ENCODE measurements around the gene GATB. TPM values are rescaled to one million over a fixed set of nuclear protein-coding genes. Genes with fewer than 3 reads are reported as not detected.
A peak's percentile ranks its signal among the peaks of the same experiment; 100 is the strongest.

GATB gene
- total and polyA plus RNA-seq, 2 of the 4 experiments (the other 2 are of a cell fraction) = 18.7 to 20.3 TPM

- no peak overlapping the region for H3K4me3 ChIP-seq (ENCODE audit: insufficient read depth, low read depth, low read length)
- no peak overlapping the region for H3K14ac ChIP-seq (replicated peaks; ENCODE audit: low read depth, low read length)
- no peak overlapping the region for H4K5ac ChIP-seq (ENCODE audit: low read depth, low read length)
- no peak for TF ChIP-seq MAFK (IDR thresholded peaks at IDR 0.05; ENCODE audit: low read depth, low read length)
- no peak for TF ChIP-seq CTCF (conservative IDR thresholded peaks at IDR 0.05; ENCODE audit: low read depth, low read length)
- TF ChIP-seq POLR2A (IDR thresholded peaks at IDR 0.05; ENCODE audit: low read depth, low read length) = no peak
- TF ChIP-seq MXI1 (IDR thresholded peaks at IDR 0.05; ENCODE audit: borderline replicate concordance, low read depth, low read length) = no peak
- TF ChIP-seq CEBPB (IDR thresholded peaks at IDR 0.05; ENCODE audit: low read depth, low read length) = no peak
- TF ChIP-seq RCOR1 (IDR thresholded peaks at IDR 0.05; ENCODE audit: insufficient replicate concordance, low read length) = no peak
- no peak for TF ChIP-seq SMC3 (IDR thresholded peaks at IDR 0.05; ENCODE audit: low read depth, low read length)
- TF ChIP-seq USF2 (IDR thresholded peaks at IDR 0.05; ENCODE audit: low read depth, low read length) = no peak
- TF ChIP-seq BHLHE40 (IDR thresholded peaks at IDR 0.05; ENCODE audit: low read depth, low read length) = no peak
- no peak for TF ChIP-seq ELK1 (IDR thresholded peaks at IDR 0.05; ENCODE audit: borderline replicate concordance, low read depth, low read length)
- no peak for TF ChIP-seq CHD1 (IDR thresholded peaks at IDR 0.05; ENCODE audit: low read depth, low read length)
- no peak for TF ChIP-seq RAD21 (IDR thresholded peaks at IDR 0.05; ENCODE audit: low read length)
- no peak for TF ChIP-seq FOS (IDR thresholded peaks at IDR 0.05; ENCODE audit: low read depth, low read length)
- TF ChIP-seq NFE2L2 (IDR thresholded peaks at IDR 0.05; ENCODE audit: low read depth, low read length) = no peak
- no peak for TF ChIP-seq MAZ (IDR thresholded peaks at IDR 0.05; ENCODE audit: borderline replicate concordance, low read depth, low read length)
- no peak for TF ChIP-seq RFX5 (IDR thresholded peaks at IDR 0.05; ENCODE audit: low read depth, low read length)
- peaks cover 0 to 4% of the 10 kb centered on the region in 2 experiments; a peak in 2 of 4 replicates for H3K79me1 ChIP-seq (ENCODE audit: low read depth in 1 of 2, low read length in 2 of 2)
- BruUV-seq (replicated peaks) = no TSS peak
- H3K4me2 ChIP-seq (ENCODE audit: low read depth, low read length) = no peak overlapping the region
- H3K36me3 ChIP-seq (ENCODE audit: control insufficient read depth, insufficient read depth, low read length) = no peaks in the 10 kb centered on the region
- H3K9me1 ChIP-seq (ENCODE audit: insufficient read depth, low read length) = no peaks in the 10 kb centered on the region
- H4K8ac ChIP-seq (ENCODE audit: low read depth in 2 of 2, low read length in 2 of 2) = no peak overlapping the region
- intact Hi-C loops (cut with micrococcal nuclease) = no loop called here
- H3K9me3 ChIP-seq (ENCODE audit: control insufficient read depth, insufficient read depth, low read length) = no peaks in the 10 kb centered on the region
- H3K27ac ChIP-seq (ENCODE audit: insufficient read depth, low read length) = no peak overlapping the region
- no peak overlapping the region for H2BK20ac ChIP-seq (ENCODE audit: low read depth, low read length)
- no peaks in the 10 kb centered on the region for H3K4me1 ChIP-seq (ENCODE audit: control insufficient read depth, insufficient read depth, low read length)
- peak; percentile 42 for DNase-seq
- dilution Hi-C loops (cut with HindIII; ENCODE audit: low sequenced_read_pairs, unreplicated experiment) = no loop called here
- POLR2A ChIA-PET (ENCODE audit: unreplicated experiment) = no interaction called here
- H2AK9ac ChIP-seq (replicated peaks; ENCODE audit: low read depth, low read length, poor library complexity) = no peak overlapping the region
- H3K56ac ChIP-seq (ENCODE audit: extremely low read depth, insufficient read depth, low read length) = no peak overlapping the region
- H2AK5ac ChIP-seq (ENCODE audit: low read depth, low read length) = no peak overlapping the region
- H3K23ac ChIP-seq (ENCODE audit: low read depth, low read length) = no peak overlapping the region
- no peak overlapping the region for H3K18ac ChIP-seq (ENCODE audit: low read depth, low read length)
- H4K91ac ChIP-seq (ENCODE audit: insufficient read depth, low read depth, low read length) = no peak overlapping the region
- ATAC-seq (ENCODE audit: low read depth) = no peak
- H4K20me1 ChIP-seq (ENCODE audit: insufficient read depth, low read length) = no peaks in the 10 kb centered on the region
- no peak overlapping the region for H2BK5ac ChIP-seq (ENCODE audit: low read depth, low read length, poor library complexity, severe bottlenecking)
- H2AFZ ChIP-seq (replicated peaks; ENCODE audit: low read length, poor library complexity) = no peak overlapping the region
- H2BK120ac ChIP-seq (ENCODE audit: low read depth, low read length) = no peak overlapping the region
- no peak overlapping the region for H3K9ac ChIP-seq (ENCODE audit: low read depth, low read length)
- no peak overlapping the region for H3K4ac ChIP-seq (ENCODE audit: low read depth, low read length)
- H3K27me3 ChIP-seq (ENCODE audit: control insufficient read depth, insufficient read depth, low read length) = no peaks in the 10 kb centered on the region
- in situ Hi-C loops (cut with MboI; ENCODE audit: low sequenced_read_pairs) = no loop called here
- CTCF ChIA-PET = no interaction called here
- no peak overlapping the region for H2BK15ac ChIP-seq (ENCODE audit: low read depth, low read length)
- WGBS, 2 experiments (ENCODE audit: extremely low coverage in 2 of 2, insufficient read length in 1 of 2) = no CpG with 5 or more reads among the region's 1 CpG
Observed at GRCh38 chr4:151727365-151727764, 33.4 kb downstream of the GATB start.

All from IMR-90 (cell line).